ENCODE results near the gene DEPDC5. TPM values are rescaled to one million over a fixed set of nuclear protein-coding genes. Genes with fewer than 3 reads are reported as not detected.

DEPDC5 gene
- total RNA-seq, 4 donors from 2014 or later, result 6.6 to 12.2 (median 10.4) TPM

DNA sequence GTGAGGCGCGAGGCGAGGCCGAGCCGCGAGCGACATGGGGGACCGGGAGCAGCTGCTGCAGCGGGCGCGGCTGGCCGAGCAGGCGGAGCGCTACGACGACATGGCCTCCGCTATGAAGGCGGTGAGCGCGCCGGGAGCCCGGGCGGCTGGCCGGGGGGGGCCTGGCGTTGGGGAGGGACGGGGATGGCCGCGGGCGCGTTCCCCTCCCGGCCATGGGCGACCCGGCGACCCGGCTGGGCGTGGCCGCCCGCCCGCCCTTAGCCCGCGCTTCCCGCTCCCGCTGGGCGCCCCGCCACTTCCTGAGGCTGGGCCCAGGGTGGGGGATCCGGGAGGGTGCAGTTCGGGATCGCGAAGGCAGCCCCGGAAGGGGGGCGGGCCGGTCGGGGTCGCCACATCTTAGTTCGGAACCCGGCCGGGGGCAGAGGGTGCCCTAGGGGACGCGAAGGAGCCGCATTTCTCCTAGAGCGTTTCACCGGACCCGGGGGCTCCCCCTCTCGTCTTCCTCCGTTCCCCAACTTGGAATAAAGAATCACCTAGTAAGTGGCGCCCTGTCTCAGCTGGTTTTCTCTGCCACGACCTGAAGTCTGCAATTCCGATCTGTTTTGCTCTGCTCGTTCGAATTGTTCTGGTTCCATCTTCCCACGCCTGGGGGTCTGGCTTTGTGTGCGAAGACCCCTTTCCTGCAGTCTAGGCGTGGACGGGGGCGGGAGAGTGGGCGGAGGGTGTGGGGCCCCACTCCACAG lies 191.1 kb downstream of the DEPDC5 start:
- DNase-seq (no peak), ATAC-seq (peak; percentile 43 to 46)
- in situ Hi-C loops (cut with MboI; ENCODE audit: low sequenced_read_pairs in 4 of 4), result loop anchor here in 1 of 4 donors (25.0 kb wide), 1 partner anchor 283 kb away; the partner anchor contains the start of gene PISD
- intact Hi-C loops (cut with DNase I; ENCODE audit: low total_unique reads), result loop anchor here (2.0 to 10.0 kb wide), 5 partner anchors 26 to 1523 kb away; partner anchors contain the start of genes DEPDC5, PIK3IP1, PISD and PRR14L
- H3K9me3 ChIP-seq, result no peaks in the 10 kb centered on the region
- peak overlapping the region; percentile 86 to 97 (median 94) for H3K27ac ChIP-seq
- TF ChIP-seq CTCF (IDR thresholded peaks at IDR 0.05 in 4 of 5, conservative IDR thresholded peaks at IDR 0.05 in 1 of 5), result peak in 1 of 5 experiments; percentile 20
- no peak for TF ChIP-seq POLR2A (IDR thresholded peaks at IDR 0.05)
- no peaks in the 10 kb centered on the region for H3K36me3 ChIP-seq
- peaks cover 9 to 19% of the 10 kb centered on the region in 2 donors for H3K4me1 ChIP-seq
- no peaks in the 10 kb centered on the region for H3K27me3 ChIP-seq
- H3K4me3 ChIP-seq, result peak overlapping the region; percentile 63 to 94 (median 80)

DNA sequence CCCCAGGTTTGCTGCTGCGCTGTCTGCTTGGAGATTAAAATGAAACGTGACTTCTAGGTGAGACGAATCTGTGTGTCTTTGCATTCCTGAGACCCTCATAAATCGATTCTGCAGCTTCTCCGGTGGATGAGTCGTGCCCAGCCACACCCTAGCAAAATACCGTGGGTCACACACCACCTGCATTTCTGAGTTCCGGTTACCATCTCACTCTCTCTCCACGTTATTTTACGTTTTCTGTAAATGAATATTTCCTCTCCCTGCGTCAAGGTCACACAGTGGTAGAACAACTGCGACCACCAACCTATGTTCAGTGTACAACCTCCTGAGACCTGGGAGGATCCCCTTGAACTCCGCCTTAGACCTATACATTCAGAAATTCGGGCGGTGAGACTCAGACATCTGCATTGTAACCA lies 191.6 kb downstream of the DEPDC5 start:
- peaks cover 9 to 22% of the 10 kb centered on the region in 2 donors for H3K4me1 ChIP-seq
- no peak for ATAC-seq
- H3K27me3 ChIP-seq, result no peaks in the 10 kb centered on the region
- H3K9me3 ChIP-seq, result no peaks in the 10 kb centered on the region
- peak overlapping the region; percentile 63 to 94 (median 80) for H3K4me3 ChIP-seq
- peaks cover 0 to 3% of the 10 kb centered on the region in 2 donors for H3K36me3 ChIP-seq
- intact Hi-C loops (cut with DNase I; ENCODE audit: low total_unique reads) (loop anchor here (2.0 to 10.0 kb wide), 2 partner anchors 25 to 281 kb away; partner anchors contain the start of gene PISD), in situ Hi-C loops (cut with MboI; ENCODE audit: low sequenced_read_pairs in 4 of 4) (loop anchor here in 1 of 4 donors (25.0 kb wide), 1 partner anchor 283 kb away; the partner anchor contains the start of gene PISD)
- TF ChIP-seq CTCF (IDR thresholded peaks at IDR 0.05 in 4 of 5, conservative IDR thresholded peaks at IDR 0.05 in 1 of 5) (no peak), POLR2A (IDR thresholded peaks at IDR 0.05) (no peak)
- peak overlapping the region; percentile 86 to 97 (median 94) for H3K27ac ChIP-seq
- no peak for DNase-seq

- no peak for ATAC-seq
- Histone ChIP-seq H3K36me3 (peaks cover 0 to 6% of the 10 kb centered on the region in 2 donors), H3K27me3 (no peaks in the 10 kb centered on the region), H3K9me3 (no peaks in the 10 kb centered on the region), H3K4me3 (peak overlapping the region; percentile 63 to 94 (median 80)), H3K4me1 (peaks cover 9 to 28% of the 10 kb centered on the region in 2 donors), H3K27ac (peak overlapping the region; percentile 86 to 97 (median 94))
- in situ Hi-C loops (cut with MboI; ENCODE audit: low sequenced_read_pairs in 4 of 4) (loop anchor here in 1 of 4 donors (25.0 kb wide), 1 partner anchor 284 kb away; the partner anchor contains the start of gene PISD), intact Hi-C loops (cut with DNase I; ENCODE audit: low total_unique reads) (loop anchor here (2.0 to 10.0 kb wide), 2 partner anchors 25 to 281 kb away; partner anchors contain the start of gene PISD)
- no peak for DNase-seq
- TF ChIP-seq CTCF (IDR thresholded peaks at IDR 0.05 in 4 of 5, conservative IDR thresholded peaks at IDR 0.05 in 1 of 5), result no peak
- TF ChIP-seq POLR2A (IDR thresholded peaks at IDR 0.05), result no peak
Observed at GRCh38 chr22:31945971-31946680, 192.3 kb downstream of the DEPDC5 start.

- DNase-seq, result no peak
- intact Hi-C loops (cut with DNase I; ENCODE audit: low total_unique reads), result loop anchor here (10.0 kb wide), 1 partner anchor 282 kb away; the partner anchor contains the start of gene PISD
- no peaks in the 10 kb centered on the region for H3K27me3 ChIP-seq
- peak overlapping the region in 2 of 4 donors; percentile 91 to 97 for H3K27ac ChIP-seq
- no peak overlapping the region for H3K4me3 ChIP-seq
- no peaks in the 10 kb centered on the region for H3K9me3 ChIP-seq
- peaks cover 17 to 37% of the 10 kb centered on the region in 2 donors for H3K4me1 ChIP-seq
- in situ Hi-C loops (cut with MboI; ENCODE audit: low sequenced_read_pairs in 4 of 4), result loop anchor here in 1 of 4 donors (25.0 kb wide), 1 partner anchor 285 kb away; the partner anchor contains the start of gene PISD
- TF ChIP-seq CTCF (IDR thresholded peaks at IDR 0.05 in 4 of 5, conservative IDR thresholded peaks at IDR 0.05 in 1 of 5), result peak in 4 of 5 experiments; percentile 12 to 50 (median 29)
- no peak for TF ChIP-seq POLR2A (IDR thresholded peaks at IDR 0.05)
- peaks cover 0 to 6% of the 10 kb centered on the region in 2 donors for H3K36me3 ChIP-seq
- ATAC-seq, result no peak
Observed at GRCh38 chr22:31947296-31947695, 193.5 kb downstream of the DEPDC5 start.

Data from gastrocnemius medialis (tissue), 4 donors.